GM12878 (cell line): ENCODE results near the gene TRAPPC6A. TPM values are rescaled to one million over a fixed set of nuclear protein-coding genes. Genes with fewer than 3 reads are reported as not detected.
"Not testable (repeated sequence)": the region's sequence is repeated elsewhere in the genome, so short reads cannot be mapped to it uniquely, and the experiment has no call there.

Experiments
- ATAC-seq: fragments of 200-7000 bp; cut with Tn5 transposase; 3 replicates; pipeline ENCODE4 v1.9.1; 2020; ENCODE audit warnings: mild to moderate bottlenecking, moderate library complexity
- BruUV-seq: library from RNA; stranded (reverse); fragments of 400-500 nt; replicated peaks from 2 replicates; lab custom pipeline; 2021; lab: Mats Ljungman, UMichigan
- CTCF ChIA-PET: fragments of 300-600 bp; sonication (Branson Sonifier 250); formaldehyde crosslinking; extraction: SDS; loops from one replicate; lab custom pipeline; 2021; ENCODE audit warnings: inconsistent platforms; lab: Yijun Ruan, JAX
- POLR2A ChIA-PET: fragments of 350-600 bp; formaldehyde crosslinking; extraction: SDS; loops from one replicate; lab custom pipeline; 2021; ENCODE audit warnings: inconsistent platforms; lab: Charles Lee
- RAD21 ChIA-PET: fragments of 300-600 bp; sonication (Branson Sonifier 250); formaldehyde crosslinking; loops from one replicate; lab custom pipeline; 2023; ENCODE audit warnings: antibody characterized with exemption; ENCODE audit not compliant: unreplicated experiment; lab: Charles Lee
- SMC1A ChIA-PET: fragments of 300-600 bp; sonication (Branson Sonifier 250); formaldehyde crosslinking; loops from one replicate; lab custom pipeline; 2023; ENCODE audit not compliant: unreplicated experiment, uncharacterized antibody; lab: Charles Lee
- DNase-seq: peaks from one replicate; pipeline ENCODE4 v3.0.0-alpha.2; 2011; ENCODE audit warnings: low read depth, low spot score
- FAIRE-seq: peaks from 3 replicates; lab custom pipeline; 2011; peaks lifted over from hg19 to GRCh38; lab: Jason Lieb, UNC
- H2AFZ ChIP-seq: 2 replicates; pipeline ENCODE4 v1.6.0; 2011; ENCODE audit warnings: low read depth, low read length, control low read depth; ENCODE audit not compliant: control insufficient read depth
- H3K27ac ChIP-seq: 2 replicates; pipeline ENCODE4 v1.5.1; 2011; ENCODE audit warnings: control low read depth; ENCODE audit not compliant: control insufficient read depth, insufficient read depth
- H3K27me3 ChIP-seq, 2 experiments: replicated peaks in 1 of 2; 2 replicates each; pipeline versions ENCODE4 v1.6.0 to v1.6.1; 2011; ENCODE audit warnings: low read length in 1 of 2; ENCODE audit not compliant: control insufficient read depth in 2 of 2, insufficient read depth in 2 of 2
- H3K36me3 ChIP-seq, 2 experiments: 2 replicates each; pipeline ENCODE4 v1.5.1; 2011; ENCODE audit warnings: low read length in 1 of 2; ENCODE audit not compliant: control insufficient read depth in 2 of 2, insufficient read depth in 2 of 2
- H3K4me1 ChIP-seq: 2 replicates; pipeline ENCODE4 v1.6.1; 2011; ENCODE audit warnings: mild to moderate bottlenecking, low read length, moderate library complexity, mixed read lengths; ENCODE audit not compliant: control insufficient read depth, insufficient read depth
- H3K4me2 ChIP-seq: 2 replicates; pipeline ENCODE4 v1.6.0; 2011; ENCODE audit warnings: control low read depth; ENCODE audit not compliant: control insufficient read depth, insufficient read depth
- H3K4me3 ChIP-seq: fragments of 200-600 bp; sonication (generic); 2 replicates; pipeline ENCODE4 v1.5.1; 2016
- H3K79me2 ChIP-seq: 2 replicates; pipeline ENCODE4 v1.6.0; 2011; ENCODE audit warnings: low read length; ENCODE audit not compliant: control insufficient read depth, insufficient read depth
- H3K9ac ChIP-seq: 2 replicates; pipeline ENCODE4 v1.8.0; 2011; ENCODE audit warnings: low read length, control low read depth, mixed read lengths; ENCODE audit not compliant: control insufficient read depth, insufficient read depth
- H3K9me3 ChIP-seq: replicated peaks from 3 replicates; pipeline ENCODE4 v1.5.1; 2011; ENCODE audit warnings: mild to moderate bottlenecking, low read length; ENCODE audit not compliant: control insufficient read depth, insufficient read depth
- H4K20me1 ChIP-seq: 2 replicates; pipeline ENCODE4 v1.6.0; 2011; ENCODE audit not compliant: control insufficient read depth, insufficient read depth
- ATF7 ChIP-seq: fragments of 450-650 bp; IDR thresholded peaks from 2 replicates; pipeline ENCODE4 v1.6.1; 2016; ENCODE audit warnings: low read depth, mild to moderate bottlenecking
- BHLHE40 ChIP-seq, 2 experiments: fragments of 450-650 bp in 1 of 2; IDR thresholded peaks; 2 replicates each; pipeline ENCODE4 v1.6.1; 2011 to 2017; ENCODE audit warnings: low read depth in 2 of 2, borderline replicate concordance in 1 of 2, improper control_type of control experiment in 1 of 2, low read length in 1 of 2, mild to moderate bottlenecking in 1 of 2
- CREM ChIP-seq: IDR thresholded peaks from 2 replicates; pipeline ENCODE4 v1.6.1; 2014; ENCODE audit warnings: antibody characterized with exemption, low read depth
- DPF2 ChIP-seq: fragments of 450-650 bp; IDR thresholded peaks from 2 replicates; pipeline ENCODE4 v1.6.1; 2017; ENCODE audit warnings: mild to moderate bottlenecking
- GATAD2B ChIP-seq: fragments of 450-650 bp; conservative IDR thresholded peaks from 2 replicates; pipeline ENCODE4 v1.6.1; 2017; ENCODE audit warnings: low read depth, mild to moderate bottlenecking, moderate library complexity
- HDGF ChIP-seq: fragments of 450-650 bp; IDR thresholded peaks from 2 replicates; pipeline ENCODE4 v1.6.1; 2016; ENCODE audit warnings: antibody characterized with exemption
- IKZF1 ChIP-seq: fragments of 450-650 bp; conservative IDR thresholded peaks from 2 replicates; pipeline ENCODE4 v1.6.1; 2017; ENCODE audit warnings: antibody characterized with exemption, mild to moderate bottlenecking
- IKZF2 ChIP-seq, 2 experiments: fragments of 450-650 bp; IDR thresholded peaks; 2 replicates each; pipeline ENCODE4 v1.6.1; 2017; ENCODE audit warnings: mild to moderate bottlenecking in 2 of 2, moderate library complexity in 2 of 2
- NBN ChIP-seq: fragments of 450-650 bp; IDR thresholded peaks from 2 replicates; pipeline ENCODE4 v1.6.1; 2016
- NR2F1 ChIP-seq: fragments of 450-650 bp; conservative IDR thresholded peaks from 2 replicates; pipeline ENCODE4 v1.6.1; 2017; ENCODE audit warnings: mild to moderate bottlenecking
- RAD51 ChIP-seq: fragments of 450-650 bp; IDR thresholded peaks from 2 replicates; pipeline ENCODE4 v1.6.1; 2016; ENCODE audit warnings: moderate library complexity, mild to moderate bottlenecking, inconsistent platforms
- RELB ChIP-seq: fragments of 450-650 bp; IDR thresholded peaks from 2 replicates; pipeline ENCODE4 v1.6.1; 2017; ENCODE audit warnings: low read depth, mild to moderate bottlenecking, moderate library complexity
- RUNX3 ChIP-seq: IDR thresholded peaks from 2 replicates; pipeline ENCODE4 v1.6.1; 2012; ENCODE audit warnings: low read length, inconsistent platforms
- TCF12 ChIP-seq: IDR thresholded peaks from 2 replicates; pipeline ENCODE4 v1.6.1; 2011; ENCODE audit warnings: low read depth, mild to moderate bottlenecking, low read length
- TCF3 ChIP-seq: IDR thresholded peaks from 2 replicates; pipeline ENCODE4 v1.6.1; 2012; ENCODE audit warnings: low read depth, mild to moderate bottlenecking, low read length, borderline replicate concordance; ENCODE audit not compliant: insufficient read depth
- ZNF384 ChIP-seq: IDR thresholded peaks from 2 replicates; pipeline ENCODE4 v1.6.1; 2012; ENCODE audit warnings: low read depth, mild to moderate bottlenecking, low read length, improper control_type of control experiment, borderline replicate concordance
- whole genome bisulfite sequencing: methylation state at CpG from one replicate; pipeline ENCODE4 v1.1.6; 2016; ENCODE audit warnings: low lambda C conversion rate; ENCODE audit not compliant: insufficient replicate concordance, insufficient coverage; ENCODE audit errors: missing lambda C conversion rate; 5-methylcytosine and 5-hydroxymethylcytosine counted together
- in situ Hi-C: fragments of 300-500 bp; cut with MboI; formaldehyde crosslinking; loops from 9 replicates; pipeline ENCODE4 v1.14.3; 2018; ENCODE audit warnings: mixed read lengths
- intact Hi-C: fragments of 100-400 bp; cut with micrococcal nuclease; formaldehyde crosslinking; loops from one replicate; pipeline ENCODE4 v1.14.2; 2022; ENCODE audit not compliant: unreplicated experiment
- polyA plus RNA-seq, 11 experiments: library from polyadenylated mRNA; depleted of rRNA in 4 of 11; unstranded in 6 of 11; stranded (reverse) in 5 of 11; fragments of >200 nt; fragmentation: Nextera tagmentation in 4 of 11; fragmentation: Illumina TruSeq in 1 of 11; extraction: Ambion mirVana in 4 of 11; extraction: Trizol in 1 of 11; gene quantifications; 1 replicate in 1 of 11; 2 replicates in 10 of 11; pipeline versions ENCODE4 v1.2.1 to v1.2.3, GENCODE V29; 2011 to 2016; ENCODE audit warnings: inconsistent platforms in 2 of 11, missing spikeins in 2 of 11, low read depth in 1 of 11
- total RNA-seq, 4 experiments: library from RNA; depleted of rRNA in 3 of 4; stranded (reverse); fragments of >200 nt in 3 of 4; fragmentation: Illumina TruSeq in 1 of 4; extraction: Trizol in 1 of 4; gene quantifications; 2 replicates each; pipeline versions ENCODE4 v1.2.1 to v1.2.3, GENCODE V29; 2013 to 2021
- TF ChIP-seq, protein P1 (sequence below): IDR thresholded peaks from 2 replicates; pipeline ENCODE4 v1.6.1; 2011; ENCODE audit warnings: mild to moderate bottlenecking, low read depth, low read length, moderate library complexity; ENCODE audit not compliant: insufficient replicate concordance
- TF ChIP-seq, protein P2 (sequence below): fragments of 450-650 bp; IDR thresholded peaks from 2 replicates; pipeline ENCODE4 v1.6.1; 2016; ENCODE audit warnings: mild to moderate bottlenecking

TRAPPC6A gene
- total and polyA plus RNA-seq, 10 of the 15 experiments (the other 5 are each of a cell fraction or from before 2014, with no cell fraction given), result 1.8 to 83.9 (median 35.8) TPM

- H3K36me3 ChIP-seq, H3K9me3 ChIP-seq, FAIRE-seq, BruUV-seq, H3K27me3 ChIP-seq, in situ Hi-C loops, H2AFZ ChIP-seq, intact Hi-C loops, DNase-seq, H4K20me1 ChIP-seq: not testable (repeated sequence)
- Histone ChIP-seq H3K9ac (peak overlapping the region; percentile 50), H3K27ac (peak overlapping the region; percentile 66), H3K79me2 (peaks cover 66% of the 10 kb centered on the region), H3K4me3 (peak overlapping the region; percentile 31; the same call in 1 of the 2 replicates), H3K4me1 (peaks cover 79% of the 10 kb centered on the region), H3K4me2 (peak overlapping the region; percentile 81)
- RAD21 ChIA-PET, result interaction anchor here (1.0 to 2.2 kb wide), 5 partner anchors 15 to 207 kb away, joined by 3 to 12 read pairs (median 4); partner anchors contain the start of genes BLOC1S3 and TRAPPC6A
- CTCF ChIA-PET, result interaction anchor here (0.7 to 3.2 kb wide), 10 partner anchors 8 to 360 kb away, joined by 3 to 16 read pairs (median 6); partner anchors contain the start of genes BLOC1S3, PPP1R37 and TRAPPC6A
- POLR2A ChIA-PET, result interaction anchor here (0.7 to 2.9 kb wide), 8 partner anchors 14 to 349 kb away, joined by 3 to 18 read pairs (median 6); partner anchors contain the start of genes BLOC1S3, FOSB, PPP1R37 and TRAPPC6A
- ATAC-seq, result peak; percentile 57
- SMC1A ChIA-PET, result interaction anchor here (1.0 to 2.3 kb wide), 7 partner anchors 15 to 60 kb away, joined by 3 to 7 read pairs (median 4); partner anchors contain the start of genes BLOC1S3 and TRAPPC6A
- WGBS, result 5% methylated on average over 18 of the region's 18 CpGs
- 0 out of 2 replicates have a peak, but pooled peaks have one; percentile 22 for TF ChIP-seq CREM
- peak; percentile 49; the same call in 1 of the 2 replicates for TF ChIP-seq RELB
- TF ChIP-seq NBN, result peak; percentile 88
- peak; percentile 43; the same call in 1 of the 2 replicates for TF ChIP-seq TCF3
- TF ChIP-seq, protein P1, sequence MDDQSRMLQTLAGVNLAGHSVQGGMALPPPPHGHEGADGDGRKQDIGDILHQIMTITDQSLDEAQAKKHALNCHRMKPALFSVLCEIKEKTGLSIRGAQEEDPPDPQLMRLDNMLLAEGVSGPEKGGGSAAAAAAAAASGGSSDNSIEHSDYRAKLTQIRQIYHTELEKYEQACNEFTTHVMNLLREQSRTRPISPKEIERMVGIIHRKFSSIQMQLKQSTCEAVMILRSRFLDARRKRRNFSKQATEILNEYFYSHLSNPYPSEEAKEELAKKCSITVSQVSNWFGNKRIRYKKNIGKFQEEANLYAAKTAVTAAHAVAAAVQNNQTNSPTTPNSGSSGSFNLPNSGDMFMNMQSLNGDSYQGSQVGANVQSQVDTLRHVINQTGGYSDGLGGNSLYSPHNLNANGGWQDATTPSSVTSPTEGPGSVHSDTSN, result peak; percentile 58
- peak in 1 of 2 experiments; percentile 31; a peak in 1 of 4 replicates for TF ChIP-seq IKZF2 (IDR thresholded peaks at IDR 0.05)
- peak; percentile 14; the same call in 1 of the 2 replicates for TF ChIP-seq IKZF1
- peak; percentile 90 for TF ChIP-seq ZNF384
- peak; percentile 70; the same call in 1 of the 2 replicates for TF ChIP-seq HDGF
- peak; percentile 40; the same call in 1 of the 2 replicates for TF ChIP-seq RUNX3
- peak; percentile 80 for TF ChIP-seq ATF7
- peak in 1 of 2 experiments; percentile 87; a peak in 2 of 4 replicates for TF ChIP-seq BHLHE40 (IDR thresholded peaks at IDR 0.05; ENCODE audit: borderline replicate concordance in 1 of 2, low read depth in 2 of 2, low read length in 1 of 2)
- TF ChIP-seq TCF12, result peak; percentile 91; the same call in 1 of the 2 replicates
- TF ChIP-seq, protein P2, sequence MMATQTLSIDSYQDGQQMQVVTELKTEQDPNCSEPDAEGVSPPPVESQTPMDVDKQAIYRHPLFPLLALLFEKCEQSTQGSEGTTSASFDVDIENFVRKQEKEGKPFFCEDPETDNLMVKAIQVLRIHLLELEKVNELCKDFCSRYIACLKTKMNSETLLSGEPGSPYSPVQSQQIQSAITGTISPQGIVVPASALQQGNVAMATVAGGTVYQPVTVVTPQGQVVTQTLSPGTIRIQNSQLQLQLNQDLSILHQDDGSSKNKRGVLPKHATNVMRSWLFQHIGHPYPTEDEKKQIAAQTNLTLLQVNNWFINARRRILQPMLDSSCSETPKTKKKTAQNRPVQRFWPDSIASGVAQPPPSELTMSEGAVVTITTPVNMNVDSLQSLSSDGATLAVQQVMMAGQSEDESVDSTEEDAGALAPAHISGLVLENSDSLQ, result peak; percentile 95
- peak; percentile 18; the same call in 1 of the 2 replicates for TF ChIP-seq RAD51
- TF ChIP-seq NR2F1, result 0 out of 2 replicates have a peak, but pooled peaks have one; percentile 3
- 0 out of 2 replicates have a peak, but pooled peaks have one; percentile 42 for TF ChIP-seq GATAD2B
- peak; percentile 2; the same call in 1 of the 2 replicates for TF ChIP-seq DPF2
Measured at GRCh38 chr19:45118591-45119355, 59.3 kb downstream of the TRAPPC6A start.
